Epithelial cell of esophagus (primary cell): Measurements from ENCODE around the gene FAM131A.

Experiments
- DNase-seq: peaks from one replicate; pipeline ENCODE4 v3.0.0; 2010; ENCODE audit warnings: low read depth
- H3K4me3 ChIP-seq: 2 replicates; pipeline ENCODE4 v1.5.1; 2011; ENCODE audit warnings: mild to moderate bottlenecking, low read length, control low read depth
- CTCF ChIP-seq: IDR thresholded peaks from 2 replicates; pipeline ENCODE4 v1.5.1; 2011; ENCODE audit warnings: low read depth, mild to moderate bottlenecking, low read length, control low read depth, inconsistent platforms; ENCODE audit not compliant: insufficient read depth; ENCODE audit errors: missing control alignments

The FAM131A gene

GRCh38 chr3:184323696-184324095 lies 13.7 kb upstream of the FAM131A start:
- no peak for DNase-seq
- no peak for TF ChIP-seq CTCF
- no peak overlapping the region for H3K4me3 ChIP-seq

GRCh38 chr3:184325269-184325668 lies 12.1 kb upstream of the FAM131A start:
- TF ChIP-seq CTCF, result no peak
- DNase-seq, result no peak
- H3K4me3 ChIP-seq, result no peak overlapping the region

- peak; percentile 64 for DNase-seq
- TF ChIP-seq CTCF, result no peak
- no peak overlapping the region for H3K4me3 ChIP-seq
Observed at GRCh38 chr3:184325715-184326369, 11.6 kb upstream of the FAM131A start.

- no peak for TF ChIP-seq CTCF
Observed at GRCh38 chr3:184327171-184327570, 10.2 kb upstream of the FAM131A start.

GRCh38 chr3:184328516-184328915 lies 8.9 kb upstream of the FAM131A start:
- DNase-seq, result no peak
- no peak overlapping the region for H3K4me3 ChIP-seq
- TF ChIP-seq CTCF, result no peak

More at GRCh38 chr3:184327171-184327570, 10.2 kb upstream of the FAM131A start:
- no peak overlapping the region for H3K4me3 ChIP-seq
- DNase-seq, result no peak

GRCh38 chr3:184332370-184333090 lies 4.9 kb upstream of the FAM131A start:
- TF ChIP-seq CTCF, result no peak
- DNase-seq, result peak; percentile 95

GRCh38 chr3:184333190-184333589 lies 4.2 kb upstream of the FAM131A start:
- DNase-seq, result no peak
- no peak for TF ChIP-seq CTCF
- H3K4me3 ChIP-seq, result no peak overlapping the region

More at GRCh38 chr3:184332370-184333090, 4.9 kb upstream of the FAM131A start:
- no peak overlapping the region for H3K4me3 ChIP-seq
